ENCODE results near the gene GPR156.

GRCh38 chr3:120172070-120172469, 113.0 kb downstream of the GPR156 start:
- TF ChIP-seq CTCF (IDR thresholded peaks at IDR 0.05) (no peak), POLR2A (IDR thresholded peaks at IDR 0.05) (no peak), POLR2AphosphoS5 (IDR thresholded peaks at IDR 0.05) (no peak), EP300 (IDR thresholded peaks at IDR 0.05) (no peak)
